IMR-90 (cell line): ENCODE results near the gene AGBL1. TPM values are rescaled to one million over a fixed set of nuclear protein-coding genes. Genes with fewer than 3 reads are reported as not detected.
A peak's percentile ranks its signal among the peaks of the same experiment; 100 is the strongest.

ENCODE experiments used
- ATAC-seq: fragments of 200-7000 bp; cut with Tn5 transposase; 2 replicates; pipeline ENCODE4 v1.9.1; 2020; ENCODE audit warnings: low read depth, mild to moderate bottlenecking, moderate library complexity
- BruUV-seq: library from RNA; stranded (reverse); fragments of 400-500 nt; replicated peaks from 2 replicates; lab custom pipeline; 2021; lab: Mats Ljungman, UMichigan
- CTCF ChIA-PET: fragments of 300-600 bp; formaldehyde crosslinking; extraction: SDS; loops from one replicate; lab custom pipeline; 2021; ENCODE audit warnings: antibody characterized with exemption; lab: Yijun Ruan, JAX
- POLR2A ChIA-PET: fragments of 300-600 bp; sonication (Branson Sonifier 250); formaldehyde crosslinking; loops from one replicate; lab custom pipeline; 2022; ENCODE audit warnings: antibody characterized with exemption; ENCODE audit not compliant: unreplicated experiment; lab: Charles Lee
- DNase-seq: peaks from one replicate; pipeline ENCODE4 v3.0.0; 2013
- H2AFZ ChIP-seq: replicated peaks from 2 replicates; pipeline ENCODE3; 2013; ENCODE audit warnings: low read length, mild to moderate bottlenecking; ENCODE audit not compliant: poor library complexity
- H2AK5ac ChIP-seq: 2 replicates; pipeline ENCODE4 v1.6.1; 2013; ENCODE audit warnings: low read depth, low read length, inconsistent platforms
- H2AK9ac ChIP-seq: replicated peaks from 2 replicates; pipeline ENCODE3; 2013; ENCODE audit warnings: mild to moderate bottlenecking, low read depth, low read length, moderate library complexity; ENCODE audit not compliant: poor library complexity
- H2BK120ac ChIP-seq: 2 replicates; pipeline ENCODE4 v1.6.1; 2013; ENCODE audit warnings: low read depth, low read length, inconsistent platforms
- H2BK15ac ChIP-seq: 3 replicates; pipeline ENCODE4 v1.6.1; 2013; ENCODE audit warnings: low read depth, low read length, inconsistent platforms
- H2BK20ac ChIP-seq: 2 replicates; pipeline ENCODE4 v1.6.1; 2013; ENCODE audit warnings: low read depth, mild to moderate bottlenecking, inconsistent platforms, low read length, moderate library complexity
- H2BK5ac ChIP-seq: 2 replicates; pipeline ENCODE4 v1.6.1; 2013; ENCODE audit warnings: mild to moderate bottlenecking, low read depth, low read length, inconsistent platforms; ENCODE audit not compliant: poor library complexity, severe bottlenecking
- H3K14ac ChIP-seq: replicated peaks from 2 replicates; pipeline ENCODE4 v1.6.1; 2013; ENCODE audit warnings: low read depth, low read length, inconsistent platforms
- H3K18ac ChIP-seq: 2 replicates; pipeline ENCODE4 v1.6.1; 2013; ENCODE audit warnings: low read depth, low read length, control low read depth
- H3K23ac ChIP-seq: 2 replicates; pipeline ENCODE4 v1.6.1; 2013; ENCODE audit warnings: low read depth, low read length, inconsistent platforms
- H3K27ac ChIP-seq: 2 replicates; pipeline ENCODE4 v1.5.1; 2013; ENCODE audit warnings: mild to moderate bottlenecking, control low read depth, low read length; ENCODE audit not compliant: insufficient read depth
- H3K27me3 ChIP-seq: 2 replicates; pipeline ENCODE4 v1.6.1; 2013; ENCODE audit warnings: low read length; ENCODE audit not compliant: control insufficient read depth, insufficient read depth
- H3K36me3 ChIP-seq: 2 replicates; pipeline ENCODE4 v1.6.1; 2013; ENCODE audit warnings: low read length, mixed read lengths; ENCODE audit not compliant: control insufficient read depth, insufficient read depth
- H3K4ac ChIP-seq: 2 replicates; pipeline ENCODE4 v1.6.1; 2013; ENCODE audit warnings: low read depth, low read length, inconsistent platforms
- H3K4me1 ChIP-seq: 2 replicates; pipeline ENCODE4 v1.6.1; 2013; ENCODE audit warnings: low read length, mixed read lengths; ENCODE audit not compliant: control insufficient read depth, insufficient read depth
- H3K4me2 ChIP-seq: 2 replicates; pipeline ENCODE4 v1.6.1; 2013; ENCODE audit warnings: low read depth, mild to moderate bottlenecking, control low read depth, low read length, moderate library complexity
- H3K4me3 ChIP-seq: 2 replicates; pipeline ENCODE4 v1.5.1; 2013; ENCODE audit warnings: low read depth, mild to moderate bottlenecking, control low read depth, low read length, moderate library complexity; ENCODE audit not compliant: insufficient read depth
- H3K56ac ChIP-seq: 2 replicates; pipeline ENCODE4 v1.6.1; 2013; ENCODE audit warnings: low read length, inconsistent platforms; ENCODE audit not compliant: insufficient read depth; ENCODE audit errors: extremely low read depth
- H3K79me1 ChIP-seq, 2 experiments: 2 replicates each; pipeline ENCODE4 v1.6.1; 2013; ENCODE audit warnings: low read length in 2 of 2, inconsistent platforms in 1 of 2, low read depth in 1 of 2
- H3K9ac ChIP-seq: 2 replicates; pipeline ENCODE4 v1.6.1; 2013; ENCODE audit warnings: low read depth, low read length, control low read depth
- H3K9me1 ChIP-seq: 2 replicates; pipeline ENCODE4 v1.6.1; 2013; ENCODE audit warnings: low read length, inconsistent platforms; ENCODE audit not compliant: insufficient read depth
- H3K9me3 ChIP-seq: 2 replicates; pipeline ENCODE4 v1.6.1; 2013; ENCODE audit warnings: low read length; ENCODE audit not compliant: control insufficient read depth, insufficient read depth
- H4K20me1 ChIP-seq: 2 replicates; pipeline ENCODE4 v1.6.1; 2013; ENCODE audit warnings: low read length, inconsistent platforms; ENCODE audit not compliant: insufficient read depth
- H4K5ac ChIP-seq: 2 replicates; pipeline ENCODE4 v1.6.1; 2013; ENCODE audit warnings: mild to moderate bottlenecking, low read depth, low read length, control low read depth
- H4K8ac ChIP-seq, 2 experiments: 2 replicates each; pipeline ENCODE4 v1.6.1; 2013; ENCODE audit warnings: low read depth in 2 of 2, low read length in 2 of 2, control low read depth in 1 of 2, inconsistent platforms in 1 of 2
- H4K91ac ChIP-seq: 2 replicates; pipeline ENCODE4 v1.6.1; 2013; ENCODE audit warnings: low read depth, low read length, inconsistent platforms; ENCODE audit not compliant: insufficient read depth
- WGBS, 2 experiments: methylation state at CpG; one replicate each; pipeline versions ENCODE4 v1.1.5 to v1.1.7; 2013; ENCODE audit warnings: missing lambda C conversion rate in 2 of 2; ENCODE audit not compliant: insufficient read length in 1 of 2; ENCODE audit errors: extremely low coverage in 2 of 2; 5-methylcytosine and 5-hydroxymethylcytosine counted together
- dilution Hi-C: fragments of 300-500 bp; cut with HindIII; formaldehyde crosslinking; loops from one replicate; pipeline ENCODE4 v1.14.3; 2018; ENCODE audit warnings: low sequenced_read_pairs; ENCODE audit not compliant: unreplicated experiment
- in situ Hi-C: fragments of 300-500 bp; cut with MboI; formaldehyde crosslinking; loops from 3 replicates; pipeline ENCODE4 v1.14.3; 2019; ENCODE audit warnings: low sequenced_read_pairs, inconsistent platforms, mixed read lengths
- intact Hi-C: fragments of 100-400 bp; cut with micrococcal nuclease; formaldehyde crosslinking; loops from 2 replicates; pipeline ENCODE4 v1.10.0; 2022
- polyA plus RNA-seq, 3 experiments: library from polyadenylated mRNA; depleted of rRNA; stranded (reverse); fragments of >200 nt; gene quantifications; 2 replicates each; pipeline ENCODE4 v1.2.3, GENCODE V29; 2012; ENCODE audit warnings: low replicate concordance in 1 of 3
- total RNA-seq: library from RNA; depleted of rRNA; stranded (reverse); fragments of >200 nt; gene quantifications from 2 replicates; pipeline ENCODE4 v1.2.3, GENCODE V29; 2012
- TF ChIP-seq, protein P1 (sequence below): fragments of 150-350 bp; IDR thresholded peaks from 2 replicates; pipeline ENCODE4 v1.6.1; 2016; ENCODE audit warnings: low read depth, mild to moderate bottlenecking, low read length, moderate library complexity, borderline replicate concordance
- TF ChIP-seq, protein P2 (sequence below): conservative IDR thresholded peaks from 2 replicates; pipeline ENCODE4 v1.5.1; 2012; ENCODE audit warnings: mild to moderate bottlenecking, low read depth, low read length, improper control_type of control experiment

Gene AGBL1
- total and polyA plus RNA-seq, 2 of the 4 experiments (the other 2 are of a cell fraction) = not detected

DNA sequence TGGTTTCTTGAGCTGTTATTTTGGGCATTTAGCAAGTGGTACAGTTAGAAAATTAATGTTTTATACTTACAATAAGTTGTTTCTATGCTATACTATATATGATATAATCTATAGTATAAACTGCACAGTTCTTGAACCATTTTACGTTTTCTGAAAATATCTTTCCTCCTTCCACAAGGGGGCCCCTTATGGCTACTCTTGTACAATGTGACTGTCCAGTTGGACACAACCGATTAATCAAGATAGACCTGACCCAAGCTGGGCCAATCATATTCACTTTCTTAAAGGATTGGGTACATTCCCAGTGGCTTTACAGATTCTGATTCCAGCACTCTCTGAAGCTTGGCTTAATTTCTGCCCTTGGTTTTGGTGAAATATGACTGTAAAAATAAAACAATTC is 953.4 kb downstream of the AGBL1 start:
- no peaks in the 10 kb centered on the region for H3K79me1 ChIP-seq
- no peak overlapping the region for H3K4me2 ChIP-seq
- DNase-seq (no peak), ATAC-seq (no peak)
- H2AK9ac ChIP-seq = no peak overlapping the region
- H3K56ac ChIP-seq = no peak overlapping the region
- no peak overlapping the region for H3K18ac ChIP-seq
- H2BK15ac ChIP-seq = no peak overlapping the region
- ChIA-PET POLR2A (no interaction called here), CTCF (no interaction called here)
- no peak overlapping the region for H2BK120ac ChIP-seq
- no peaks in the 10 kb centered on the region for H3K9me1 ChIP-seq
- no peak overlapping the region for H2BK5ac ChIP-seq
- no peak overlapping the region for H2BK20ac ChIP-seq
- peaks cover 2% of the 10 kb centered on the region; the same call in 1 of the 2 replicates for H3K9me3 ChIP-seq
- H3K27me3 ChIP-seq = no peaks in the 10 kb centered on the region
- no peaks in the 10 kb centered on the region for H3K4me1 ChIP-seq
- no peak overlapping the region for H4K5ac ChIP-seq
- no TSS peak for BruUV-seq
- H2AFZ ChIP-seq = no peak overlapping the region
- no peak overlapping the region for H3K14ac ChIP-seq
- WGBS, 2 experiments = no CpG with 5 or more reads among the region's 2 CpGs
- TF ChIP-seq, protein P1, sequence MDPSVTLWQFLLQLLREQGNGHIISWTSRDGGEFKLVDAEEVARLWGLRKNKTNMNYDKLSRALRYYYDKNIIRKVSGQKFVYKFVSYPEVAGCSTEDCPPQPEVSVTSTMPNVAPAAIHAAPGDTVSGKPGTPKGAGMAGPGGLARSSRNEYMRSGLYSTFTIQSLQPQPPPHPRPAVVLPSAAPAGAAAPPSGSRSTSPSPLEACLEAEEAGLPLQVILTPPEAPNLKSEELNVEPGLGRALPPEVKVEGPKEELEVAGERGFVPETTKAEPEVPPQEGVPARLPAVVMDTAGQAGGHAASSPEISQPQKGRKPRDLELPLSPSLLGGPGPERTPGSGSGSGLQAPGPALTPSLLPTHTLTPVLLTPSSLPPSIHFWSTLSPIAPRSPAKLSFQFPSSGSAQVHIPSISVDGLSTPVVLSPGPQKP = no peak
- TF ChIP-seq, protein P2, sequence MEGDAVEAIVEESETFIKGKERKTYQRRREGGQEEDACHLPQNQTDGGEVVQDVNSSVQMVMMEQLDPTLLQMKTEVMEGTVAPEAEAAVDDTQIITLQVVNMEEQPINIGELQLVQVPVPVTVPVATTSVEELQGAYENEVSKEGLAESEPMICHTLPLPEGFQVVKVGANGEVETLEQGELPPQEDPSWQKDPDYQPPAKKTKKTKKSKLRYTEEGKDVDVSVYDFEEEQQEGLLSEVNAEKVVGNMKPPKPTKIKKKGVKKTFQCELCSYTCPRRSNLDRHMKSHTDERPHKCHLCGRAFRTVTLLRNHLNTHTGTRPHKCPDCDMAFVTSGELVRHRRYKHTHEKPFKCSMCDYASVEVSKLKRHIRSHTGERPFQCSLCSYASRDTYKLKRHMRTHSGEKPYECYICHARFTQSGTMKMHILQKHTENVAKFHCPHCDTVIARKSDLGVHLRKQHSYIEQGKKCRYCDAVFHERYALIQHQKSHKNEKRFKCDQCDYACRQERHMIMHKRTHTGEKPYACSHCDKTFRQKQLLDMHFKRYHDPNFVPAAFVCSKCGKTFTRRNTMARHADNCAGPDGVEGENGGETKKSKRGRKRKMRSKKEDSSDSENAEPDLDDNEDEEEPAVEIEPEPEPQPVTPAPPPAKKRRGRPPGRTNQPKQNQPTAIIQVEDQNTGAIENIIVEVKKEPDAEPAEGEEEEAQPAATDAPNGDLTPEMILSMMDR = 0 out of 2 replicates have a peak, but pooled peaks have one; percentile 2
- H3K4me3 ChIP-seq = no peak overlapping the region
- H4K91ac ChIP-seq = no peak overlapping the region
- in situ Hi-C loops (no loop called here), dilution Hi-C loops (no loop called here), intact Hi-C loops (no loop called here)
- H3K4ac ChIP-seq = no peak overlapping the region
- no peak overlapping the region for H3K9ac ChIP-seq
- no peak overlapping the region for H3K23ac ChIP-seq
- no peaks in the 10 kb centered on the region for H3K36me3 ChIP-seq
- no peak overlapping the region for H2AK5ac ChIP-seq
- no peak overlapping the region for H3K27ac ChIP-seq
- H4K20me1 ChIP-seq = no peaks in the 10 kb centered on the region
- no peak overlapping the region for H4K8ac ChIP-seq
